ENCODE results near the gene SZT2. TPM values are rescaled to one million over a fixed set of nuclear protein-coding genes. Genes with fewer than 3 reads are reported as not detected.

SZT2 gene
- total RNA-seq, 1 donor from 2014 or later = 43.2 TPM

- H3K9me3 Mint-ChIP-seq (ENCODE audit: unreplicated experiment) = no peaks in the 10 kb centered on the region
- H3K4me3 Mint-ChIP-seq (ENCODE audit: unreplicated experiment) = no peak overlapping the region
- H3K4me1 Mint-ChIP-seq (ENCODE audit: unreplicated experiment) = peaks cover 25% of the 10 kb centered on the region
- H3K36me3 Mint-ChIP-seq (ENCODE audit: low read depth, unreplicated experiment) = peaks cover 10% of the 10 kb centered on the region
- no peak overlapping the region for H3K27ac Mint-ChIP-seq (ENCODE audit: unreplicated experiment)
- H3K27me3 Mint-ChIP-seq (ENCODE audit: unreplicated experiment) = peaks cover 7% of the 10 kb centered on the region
- no peak for DNase-seq (ENCODE audit: low spot score)
- TF ChIP-seq, protein P1, sequence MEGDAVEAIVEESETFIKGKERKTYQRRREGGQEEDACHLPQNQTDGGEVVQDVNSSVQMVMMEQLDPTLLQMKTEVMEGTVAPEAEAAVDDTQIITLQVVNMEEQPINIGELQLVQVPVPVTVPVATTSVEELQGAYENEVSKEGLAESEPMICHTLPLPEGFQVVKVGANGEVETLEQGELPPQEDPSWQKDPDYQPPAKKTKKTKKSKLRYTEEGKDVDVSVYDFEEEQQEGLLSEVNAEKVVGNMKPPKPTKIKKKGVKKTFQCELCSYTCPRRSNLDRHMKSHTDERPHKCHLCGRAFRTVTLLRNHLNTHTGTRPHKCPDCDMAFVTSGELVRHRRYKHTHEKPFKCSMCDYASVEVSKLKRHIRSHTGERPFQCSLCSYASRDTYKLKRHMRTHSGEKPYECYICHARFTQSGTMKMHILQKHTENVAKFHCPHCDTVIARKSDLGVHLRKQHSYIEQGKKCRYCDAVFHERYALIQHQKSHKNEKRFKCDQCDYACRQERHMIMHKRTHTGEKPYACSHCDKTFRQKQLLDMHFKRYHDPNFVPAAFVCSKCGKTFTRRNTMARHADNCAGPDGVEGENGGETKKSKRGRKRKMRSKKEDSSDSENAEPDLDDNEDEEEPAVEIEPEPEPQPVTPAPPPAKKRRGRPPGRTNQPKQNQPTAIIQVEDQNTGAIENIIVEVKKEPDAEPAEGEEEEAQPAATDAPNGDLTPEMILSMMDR (IDR thresholded peaks at IDR 0.05; ENCODE audit: unreplicated experiment) = no peak
Observed at GRCh38 chr1:43370564-43370963, 19.1 kb upstream of the SZT2 start.

- peaks cover 9% of the 10 kb centered on the region for H3K27me3 Mint-ChIP-seq (ENCODE audit: unreplicated experiment)
- peaks cover 7% of the 10 kb centered on the region for H3K36me3 Mint-ChIP-seq (ENCODE audit: low read depth, unreplicated experiment)
- peaks cover 18% of the 10 kb centered on the region for H3K4me1 Mint-ChIP-seq (ENCODE audit: unreplicated experiment)
- H3K4me3 Mint-ChIP-seq (ENCODE audit: unreplicated experiment) = no peak overlapping the region
- DNase-seq (ENCODE audit: low spot score) = no peak
- no peak overlapping the region for H3K27ac Mint-ChIP-seq (ENCODE audit: unreplicated experiment)
- TF ChIP-seq, protein P1 (IDR thresholded peaks at IDR 0.05; ENCODE audit: unreplicated experiment) = no peak
- H3K9me3 Mint-ChIP-seq (ENCODE audit: unreplicated experiment) = no peaks in the 10 kb centered on the region
Observed at GRCh38 chr1:43372172-43372571, 17.5 kb upstream of the SZT2 start.

- H3K27me3 Mint-ChIP-seq (ENCODE audit: unreplicated experiment) = peaks cover 7% of the 10 kb centered on the region
- H3K9me3 Mint-ChIP-seq (ENCODE audit: unreplicated experiment) = no peaks in the 10 kb centered on the region
- TF ChIP-seq, protein P1 (IDR thresholded peaks at IDR 0.05; ENCODE audit: unreplicated experiment) = no peak
- H3K36me3 Mint-ChIP-seq (ENCODE audit: low read depth, unreplicated experiment) = peaks cover 6% of the 10 kb centered on the region
- no peak overlapping the region for H3K4me3 Mint-ChIP-seq (ENCODE audit: unreplicated experiment)
- H3K27ac Mint-ChIP-seq (ENCODE audit: unreplicated experiment) = no peak overlapping the region
- DNase-seq (ENCODE audit: low spot score) = no peak
- peaks cover 17% of the 10 kb centered on the region for H3K4me1 Mint-ChIP-seq (ENCODE audit: unreplicated experiment)
Observed at GRCh38 chr1:43373066-43373940, 16.4 kb upstream of the SZT2 start.

DNA sequence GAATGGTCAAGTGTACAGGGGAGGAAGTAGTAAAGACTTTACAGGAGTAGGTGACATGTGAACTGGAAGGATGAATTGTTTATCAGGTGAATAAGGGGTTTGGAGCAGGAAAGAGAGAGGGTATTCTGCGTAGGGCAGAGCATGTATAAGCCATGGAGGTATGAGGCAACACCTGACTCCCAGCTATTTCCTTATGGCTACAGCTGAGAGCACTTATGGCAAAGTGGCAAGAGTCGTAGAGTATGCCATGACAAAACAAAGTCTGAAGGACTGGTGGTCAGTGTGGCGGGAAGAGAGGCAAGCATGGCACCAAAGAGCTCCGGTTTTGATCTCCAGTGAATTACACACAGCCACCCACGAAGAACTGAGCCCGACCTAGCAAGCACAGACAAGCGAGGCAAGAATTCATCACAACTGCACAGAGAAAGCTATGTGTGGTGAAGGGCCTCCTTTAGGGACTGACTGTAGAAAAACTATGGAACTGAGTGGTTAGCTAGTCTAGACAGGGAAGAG, 12.9 kb upstream of the SZT2 start:
- TF ChIP-seq, protein P1 (IDR thresholded peaks at IDR 0.05; ENCODE audit: unreplicated experiment) = no peak
- DNase-seq (ENCODE audit: low spot score) = no peak
- Mint-ChIP-seq H3K4me3 (ENCODE audit: unreplicated experiment) (no peak overlapping the region), H3K9me3 (ENCODE audit: unreplicated experiment) (no peaks in the 10 kb centered on the region), H3K27me3 (ENCODE audit: unreplicated experiment) (peaks cover 2% of the 10 kb centered on the region), H3K4me1 (ENCODE audit: unreplicated experiment) (peaks cover 4% of the 10 kb centered on the region), H3K36me3 (ENCODE audit: low read depth, unreplicated experiment) (peaks cover 1% of the 10 kb centered on the region), H3K27ac (ENCODE audit: unreplicated experiment) (no peak overlapping the region)

- Mint-ChIP-seq H3K36me3 (ENCODE audit: low read depth, unreplicated experiment) (peaks cover 8% of the 10 kb centered on the region), H3K27ac (ENCODE audit: unreplicated experiment) (no peak overlapping the region), H3K4me3 (ENCODE audit: unreplicated experiment) (no peak overlapping the region), H3K4me1 (ENCODE audit: unreplicated experiment) (peaks cover 4% of the 10 kb centered on the region), H3K9me3 (ENCODE audit: unreplicated experiment) (no peaks in the 10 kb centered on the region), H3K27me3 (ENCODE audit: unreplicated experiment) (peaks cover 2% of the 10 kb centered on the region)
- TF ChIP-seq, protein P1 (IDR thresholded peaks at IDR 0.05; ENCODE audit: unreplicated experiment) = no peak
- DNase-seq (ENCODE audit: low spot score) = no peak
Observed at GRCh38 chr1:43377831-43378230, 11.9 kb upstream of the SZT2 start.

Data from endothelial cell (in vitro differentiated cells).